RWPE1 (cell line): ENCODE results near the gene CCDC170.

Experiments used
- CTCF ChIA-PET: fragments of 350-600 bp; sonication (Branson Sonifier 250); formaldehyde crosslinking; extraction: SDS; loops from one replicate; lab custom pipeline; 2021; lab: Yijun Ruan, JAX
- POLR2A ChIA-PET: fragments of 400-600 bp; formaldehyde crosslinking; extraction: SDS; loops from one replicate; lab custom pipeline; 2020; ENCODE audit warnings: antibody characterized with exemption; ENCODE audit not compliant: low non-redundant PET; lab: Yijun Ruan, JAX
- DNase-seq: peaks from one replicate; pipeline ENCODE4 v3.0.0; 2012; ENCODE audit warnings: low spot score
- H3K27ac ChIP-seq: fragments of 450-650 bp; 2 replicates; pipeline ENCODE4 v1.5.1; 2017
- TF ChIP-seq, protein P1 (sequence below): fragments of 450-650 bp; conservative IDR thresholded peaks from 2 replicates; pipeline ENCODE4 v1.5.1; 2017; ENCODE audit warnings: low read depth, mild to moderate bottlenecking

Gene CCDC170

DNA sequence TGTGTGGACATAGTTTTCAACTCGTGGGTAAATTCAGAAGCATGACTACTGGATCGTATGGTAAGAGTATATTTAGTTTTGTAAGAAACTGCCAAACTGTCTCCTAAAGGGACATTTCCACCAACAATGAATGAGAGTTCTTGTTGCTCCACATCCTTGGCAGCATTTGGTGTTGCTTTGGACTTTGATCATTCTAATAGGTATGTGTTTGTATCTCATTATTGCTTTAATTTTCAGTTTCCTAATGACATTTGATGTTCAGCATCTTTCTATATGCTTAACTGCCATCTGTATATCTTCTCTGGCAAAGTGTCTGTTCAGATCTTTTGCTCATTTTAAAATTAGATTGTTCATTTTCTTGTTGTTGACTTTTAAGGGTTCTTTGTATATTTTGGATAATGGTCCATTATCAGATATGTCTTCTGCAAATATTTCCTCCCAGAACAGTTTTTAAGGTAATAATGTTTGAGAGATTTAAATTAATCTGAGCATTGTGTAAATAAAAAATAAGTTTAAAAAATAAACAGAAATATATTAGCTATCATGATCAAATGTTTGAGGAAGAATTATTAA, 138.7 kb downstream of the CCDC170 start:
- H3K27ac ChIP-seq = no peak overlapping the region
- TF ChIP-seq, protein P1, sequence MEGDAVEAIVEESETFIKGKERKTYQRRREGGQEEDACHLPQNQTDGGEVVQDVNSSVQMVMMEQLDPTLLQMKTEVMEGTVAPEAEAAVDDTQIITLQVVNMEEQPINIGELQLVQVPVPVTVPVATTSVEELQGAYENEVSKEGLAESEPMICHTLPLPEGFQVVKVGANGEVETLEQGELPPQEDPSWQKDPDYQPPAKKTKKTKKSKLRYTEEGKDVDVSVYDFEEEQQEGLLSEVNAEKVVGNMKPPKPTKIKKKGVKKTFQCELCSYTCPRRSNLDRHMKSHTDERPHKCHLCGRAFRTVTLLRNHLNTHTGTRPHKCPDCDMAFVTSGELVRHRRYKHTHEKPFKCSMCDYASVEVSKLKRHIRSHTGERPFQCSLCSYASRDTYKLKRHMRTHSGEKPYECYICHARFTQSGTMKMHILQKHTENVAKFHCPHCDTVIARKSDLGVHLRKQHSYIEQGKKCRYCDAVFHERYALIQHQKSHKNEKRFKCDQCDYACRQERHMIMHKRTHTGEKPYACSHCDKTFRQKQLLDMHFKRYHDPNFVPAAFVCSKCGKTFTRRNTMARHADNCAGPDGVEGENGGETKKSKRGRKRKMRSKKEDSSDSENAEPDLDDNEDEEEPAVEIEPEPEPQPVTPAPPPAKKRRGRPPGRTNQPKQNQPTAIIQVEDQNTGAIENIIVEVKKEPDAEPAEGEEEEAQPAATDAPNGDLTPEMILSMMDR = no peak
- no peak for DNase-seq
- CTCF ChIA-PET = no interaction called here
- POLR2A ChIA-PET = no interaction called here

GRCh38 chr6:151633526-151634335, 139.9 kb downstream of the CCDC170 start:
- no peak for DNase-seq
- no peak overlapping the region for H3K27ac ChIP-seq
- TF ChIP-seq, protein P1 = no peak
- ChIA-PET POLR2A (no interaction called here), CTCF (no interaction called here)

- ChIA-PET POLR2A (no interaction called here), CTCF (no interaction called here)
- no peak for DNase-seq
- no peak overlapping the region for H3K27ac ChIP-seq
- TF ChIP-seq, protein P1 = no peak
Measured at GRCh38 chr6:151634336-151634720, 140.5 kb downstream of the CCDC170 start.

- no peak overlapping the region for H3K27ac ChIP-seq
- CTCF ChIA-PET = no interaction called here
- TF ChIP-seq, protein P1 = no peak
- no peak for DNase-seq
- POLR2A ChIA-PET = no interaction called here
Measured at GRCh38 chr6:151635741-151636140, 141.9 kb downstream of the CCDC170 start.

DNA sequence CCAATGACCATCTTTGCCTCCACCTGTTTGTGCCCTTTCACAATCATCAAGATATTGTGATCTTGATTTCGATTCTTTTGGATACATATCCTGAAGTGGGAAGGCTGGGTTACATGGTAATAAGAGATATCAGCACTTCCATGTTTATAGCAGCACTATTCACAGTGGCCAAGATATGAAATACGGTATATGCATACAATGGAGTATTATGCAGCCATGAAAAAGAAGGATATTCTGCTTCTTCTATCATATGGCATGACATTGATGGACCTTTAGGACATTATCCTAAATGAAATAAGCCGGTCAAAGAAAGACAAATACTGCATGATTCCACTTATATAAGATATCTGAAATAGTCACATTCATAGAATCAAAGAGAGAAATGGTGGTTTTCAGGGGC, 144.0 kb downstream of the CCDC170 start:
- DNase-seq = no peak
- POLR2A ChIA-PET = no interaction called here
- no peak overlapping the region for H3K27ac ChIP-seq
- TF ChIP-seq, protein P1 = no peak
- CTCF ChIA-PET = no interaction called here

DNA sequence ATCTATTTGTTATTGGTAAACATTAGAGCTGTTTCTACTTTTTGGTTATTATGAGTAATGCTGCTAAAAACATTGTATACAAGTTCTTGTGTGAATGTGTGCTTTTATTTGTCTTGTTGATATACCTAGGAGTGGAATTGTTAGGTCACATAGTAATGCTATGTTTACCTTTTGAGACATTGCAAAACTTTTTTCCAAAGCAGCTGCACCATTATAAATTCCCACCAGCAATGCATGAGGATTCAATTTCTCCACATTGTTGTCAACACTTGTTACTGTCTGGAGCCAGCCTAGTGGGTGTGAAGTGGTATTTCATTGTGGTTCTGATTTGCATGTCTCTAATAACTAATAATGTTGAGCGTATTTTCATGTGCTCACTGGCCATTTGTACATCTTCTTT, 145.9 kb downstream of the CCDC170 start:
- no peak overlapping the region for H3K27ac ChIP-seq
- POLR2A ChIA-PET = no interaction called here
- CTCF ChIA-PET = no interaction called here
- TF ChIP-seq, protein P1 = no peak
- DNase-seq = no peak
